Neural cell (in vitro differentiated cells): ENCODE measurements around the gene VPS33A. TPM values are rescaled to one million over a fixed set of nuclear protein-coding genes. Genes with fewer than 3 reads are reported as not detected.

ENCODE experiments used
- H2AFZ ChIP-seq: fragments of 200-600, 300-800 bp; sonication (generic), shearing (Covaris generic); 2 replicates; pipeline ENCODE4 v1.6.0; 2014; ENCODE audit warnings: low read depth, mild to moderate bottlenecking, antibody characterized with exemption, low read length, moderate library complexity
- H3F3A ChIP-seq: fragments of 200-600 bp; shearing (Covaris generic); 2 replicates; pipeline ENCODE4 v1.6.1; 2016; ENCODE audit warnings: mild to moderate bottlenecking, moderate library complexity, mixed read lengths, antibody characterized with exemption, low read length; ENCODE audit not compliant: insufficient read depth, poor library complexity, severe bottlenecking
- H3K27ac ChIP-seq: fragments of 200-600, 300-800 bp; sonication (generic), shearing (Covaris generic); 2 replicates; pipeline ENCODE4 v1.5.1; 2014; ENCODE audit warnings: mild to moderate bottlenecking, low read length, moderate library complexity
- H3K27me3 ChIP-seq: fragments of 300-800, 200-600 bp; sonication (generic), shearing (Covaris generic); 2 replicates; pipeline ENCODE4 v1.6.0; 2014; ENCODE audit warnings: mild to moderate bottlenecking, low read depth, low read length, moderate library complexity; ENCODE audit not compliant: insufficient read depth
- H3K36me3 ChIP-seq: fragments of 300-800, 200-600 bp; sonication (generic), shearing (Covaris generic); 2 replicates; pipeline ENCODE4 v1.5.1; 2014; ENCODE audit warnings: mild to moderate bottlenecking, antibody characterized with exemption, low read length, moderate library complexity; ENCODE audit not compliant: insufficient read depth
- H3K4me2 ChIP-seq: fragments of 300-800, 200-600 bp; sonication (generic), shearing (Covaris generic); 2 replicates; pipeline ENCODE4 v1.6.0; 2014; ENCODE audit warnings: mild to moderate bottlenecking, low read length
- H3K4me3 ChIP-seq: fragments of 300-800, 200-600 bp; sonication (generic), shearing (Covaris generic); 2 replicates; pipeline ENCODE4 v1.5.1; 2014; ENCODE audit warnings: mild to moderate bottlenecking, low read length, moderate library complexity
- H3K79me2 ChIP-seq: fragments of 200-600 bp; shearing (Covaris generic); replicated peaks from 2 replicates; pipeline ENCODE4 v1.6.0; 2014; ENCODE audit warnings: mild to moderate bottlenecking, low read length, moderate library complexity; ENCODE audit not compliant: insufficient read depth
- H3K9ac ChIP-seq: fragments of 300-800, 200-600 bp; sonication (generic), shearing (Covaris generic); 2 replicates; pipeline ENCODE4 v1.6.1; 2016; ENCODE audit warnings: mild to moderate bottlenecking, low read length, mixed read lengths
- H3K9me2 ChIP-seq: fragments of 200-600 bp; shearing (Covaris generic); 2 replicates; pipeline ENCODE4 v1.6.1; 2016; ENCODE audit warnings: mild to moderate bottlenecking, low read length, mixed read lengths; ENCODE audit not compliant: insufficient read depth
- H3K9me3 ChIP-seq: fragments of 200-600, 300-800 bp; sonication (generic), shearing (Covaris generic); 2 replicates; pipeline ENCODE4 v1.6.1; 2016; ENCODE audit warnings: mild to moderate bottlenecking, mixed run types, low read length, moderate library complexity, mixed read lengths
- H4K20me1 ChIP-seq: fragments of 200-600 bp; shearing (Covaris generic); 2 replicates; pipeline ENCODE4 v1.6.1; 2016; ENCODE audit warnings: mild to moderate bottlenecking, mixed run types; ENCODE audit not compliant: insufficient read depth
- CTCF ChIP-seq: fragments of 450-650 bp; IDR thresholded peaks from 2 replicates; pipeline ENCODE4 v1.5.1; 2014; ENCODE audit warnings: antibody characterized with exemption, mild to moderate bottlenecking, moderate library complexity; ENCODE audit not compliant: poor library complexity, severe bottlenecking
- EP300 ChIP-seq: fragments of 450-650 bp; conservative IDR thresholded peaks from 2 replicates; pipeline ENCODE4 v1.6.1; 2014; ENCODE audit warnings: antibody characterized with exemption, mild to moderate bottlenecking, moderate library complexity; ENCODE audit not compliant: poor library complexity, severe bottlenecking
- EZH2 ChIP-seq: fragments of 200-600, 300-800 bp; shearing (Covaris generic), sonication (generic); IDR thresholded peaks from 2 replicates; pipeline ENCODE4 v1.6.1; 2014; ENCODE audit warnings: antibody characterized with exemption, low read length, borderline replicate concordance, mild to moderate bottlenecking; ENCODE audit not compliant: insufficient read depth, poor library complexity, severe bottlenecking
- MXI1 ChIP-seq: fragments of 450-650 bp; conservative IDR thresholded peaks from 2 replicates; pipeline ENCODE4 v1.6.1; 2014; ENCODE audit warnings: antibody characterized with exemption, mild to moderate bottlenecking; ENCODE audit not compliant: poor library complexity, severe bottlenecking
- POLR2AphosphoS5 ChIP-seq: IDR thresholded peaks from 2 replicates; pipeline ENCODE4 v1.6.1; 2012
- RAD21 ChIP-seq: fragments of 450-650 bp; conservative IDR thresholded peaks from 2 replicates; pipeline ENCODE4 v1.6.1; 2014; ENCODE audit warnings: antibody characterized with exemption, mild to moderate bottlenecking, moderate library complexity
- REST ChIP-seq: IDR thresholded peaks from 2 replicates; pipeline ENCODE4 v1.6.1; 2012; ENCODE audit warnings: borderline replicate concordance
- SMC3 ChIP-seq: fragments of 450-650 bp; conservative IDR thresholded peaks from 2 replicates; pipeline ENCODE4 v1.6.1; 2014; ENCODE audit warnings: antibody characterized with exemption, mild to moderate bottlenecking, moderate library complexity; ENCODE audit not compliant: poor library complexity
- TAF1 ChIP-seq: IDR thresholded peaks from 2 replicates; pipeline ENCODE4 v1.6.1; 2012; ENCODE audit warnings: low read depth
- polyA plus RNA-seq: library from polyadenylated mRNA; depleted of rRNA; stranded (reverse); fragments of >200 nt; gene quantifications from 2 replicates; pipeline ENCODE4 v1.2.3, GENCODE V29; 2014

The VPS33A gene
- polyA plus RNA-seq, 1 donor from 2014 or later: 40.9 TPM

- no peak for TF ChIP-seq TAF1
- no peak for TF ChIP-seq EZH2
- H2AFZ ChIP-seq: no peak overlapping the region
- H3K4me2 ChIP-seq: no peak overlapping the region
Observed at GRCh38 chr12:122291431-122291830, 25.1 kb upstream of the VPS33A start.

GRCh38 chr12:122283680-122284079 lies 17.4 kb upstream of the VPS33A start:
- Histone ChIP-seq H3K4me2 (no peak overlapping the region), H3K9ac (no peak overlapping the region), H3K27ac (no peak overlapping the region), H3K27me3 (no peaks in the 10 kb centered on the region), H3K4me3 (no peak overlapping the region), H4K20me1 (no peaks in the 10 kb centered on the region), H3K36me3 (peaks cover 3% of the 10 kb centered on the region), H3F3A (no peaks in the 10 kb centered on the region), H3K9me3 (no peaks in the 10 kb centered on the region), H3K9me2 (no peaks in the 10 kb centered on the region), H3K79me2 (no peaks in the 10 kb centered on the region), H2AFZ (no peak overlapping the region)
- TF ChIP-seq REST: no peak
- no peak for TF ChIP-seq RAD21
- no peak for TF ChIP-seq CTCF
- TF ChIP-seq POLR2AphosphoS5: no peak
- no peak for TF ChIP-seq TAF1
- no peak for TF ChIP-seq EZH2
- TF ChIP-seq MXI1: no peak
- no peak for TF ChIP-seq SMC3
- TF ChIP-seq EP300: no peak

More at GRCh38 chr12:122291431-122291830, 25.1 kb upstream of the VPS33A start:
- H3F3A ChIP-seq: no peaks in the 10 kb centered on the region
- H3K4me3 ChIP-seq: no peak overlapping the region
- no peaks in the 10 kb centered on the region for H3K9me3 ChIP-seq
- H3K27ac ChIP-seq: no peak overlapping the region
- no peaks in the 10 kb centered on the region for H3K9me2 ChIP-seq
- no peaks in the 10 kb centered on the region for H3K27me3 ChIP-seq
- H4K20me1 ChIP-seq: no peaks in the 10 kb centered on the region
- no peaks in the 10 kb centered on the region for H3K36me3 ChIP-seq
- H3K79me2 ChIP-seq: no peaks in the 10 kb centered on the region
- H3K9ac ChIP-seq: no peak overlapping the region

GRCh38 chr12:122282061-122282460 lies 15.8 kb upstream of the VPS33A start:
- H3F3A ChIP-seq: no peaks in the 10 kb centered on the region
- peaks cover 5% of the 10 kb centered on the region for H3K36me3 ChIP-seq
- H3K4me2 ChIP-seq: no peak overlapping the region
- no peaks in the 10 kb centered on the region for H4K20me1 ChIP-seq
- TF ChIP-seq EZH2 (no peak), CTCF (no peak), TAF1 (no peak), MXI1 (peak; percentile 38), REST (no peak), SMC3 (no peak), EP300 (peak; percentile 50), RAD21 (no peak), POLR2AphosphoS5 (no peak)
- H3K27ac ChIP-seq: no peak overlapping the region
- H2AFZ ChIP-seq: no peak overlapping the region
- no peaks in the 10 kb centered on the region for H3K79me2 ChIP-seq
- H3K9me3 ChIP-seq: no peaks in the 10 kb centered on the region
- no peaks in the 10 kb centered on the region for H3K9me2 ChIP-seq
- no peak overlapping the region for H3K9ac ChIP-seq
- no peaks in the 10 kb centered on the region for H3K27me3 ChIP-seq
- H3K4me3 ChIP-seq: no peak overlapping the region
